ENCODE measurements around the gene PLA2G4E. TPM values are rescaled to one million over a fixed set of nuclear protein-coding genes. Genes with fewer than 3 reads are reported as not detected.

PLA2G4E gene
- total RNA-seq, 1 experiment from 2014 or later: not detected

GRCh38 chr15:41980654-41981323 is 40.1 kb downstream of the PLA2G4E start:
- POLR2A ChIA-PET (ENCODE audit: low non-redundant PET): no interaction called here
- Histone ChIP-seq H3K27ac (ENCODE audit: low read depth, low read length, poor library complexity, severe bottlenecking) (no peak overlapping the region), H3K36me3 (ENCODE audit: insufficient read depth, low read length, poor library complexity, severe bottlenecking) (no peaks in the 10 kb centered on the region), H3K27me3 (replicated peaks; ENCODE audit: insufficient read depth, low read depth, low read length, poor library complexity) (no peaks in the 10 kb centered on the region), H3K9me3 (ENCODE audit: low read depth, low read length, poor library complexity, severe bottlenecking) (no peaks in the 10 kb centered on the region), H3K4me3 (ENCODE audit: low read depth, low read length, poor library complexity, severe bottlenecking) (no peak overlapping the region), H3K4me1 (ENCODE audit: insufficient read depth, low read length, poor library complexity, severe bottlenecking) (no peaks in the 10 kb centered on the region)
- CTCF ChIA-PET: no interaction called here
- intact Hi-C loops (cut with micrococcal nuclease; ENCODE audit: unreplicated experiment): no loop called here
- TF ChIP-seq EZH2 (IDR thresholded peaks at IDR 0.05; ENCODE audit: borderline replicate concordance, low read depth, low read length, poor library complexity, severe bottlenecking): no peak
- TF ChIP-seq, protein P1, sequence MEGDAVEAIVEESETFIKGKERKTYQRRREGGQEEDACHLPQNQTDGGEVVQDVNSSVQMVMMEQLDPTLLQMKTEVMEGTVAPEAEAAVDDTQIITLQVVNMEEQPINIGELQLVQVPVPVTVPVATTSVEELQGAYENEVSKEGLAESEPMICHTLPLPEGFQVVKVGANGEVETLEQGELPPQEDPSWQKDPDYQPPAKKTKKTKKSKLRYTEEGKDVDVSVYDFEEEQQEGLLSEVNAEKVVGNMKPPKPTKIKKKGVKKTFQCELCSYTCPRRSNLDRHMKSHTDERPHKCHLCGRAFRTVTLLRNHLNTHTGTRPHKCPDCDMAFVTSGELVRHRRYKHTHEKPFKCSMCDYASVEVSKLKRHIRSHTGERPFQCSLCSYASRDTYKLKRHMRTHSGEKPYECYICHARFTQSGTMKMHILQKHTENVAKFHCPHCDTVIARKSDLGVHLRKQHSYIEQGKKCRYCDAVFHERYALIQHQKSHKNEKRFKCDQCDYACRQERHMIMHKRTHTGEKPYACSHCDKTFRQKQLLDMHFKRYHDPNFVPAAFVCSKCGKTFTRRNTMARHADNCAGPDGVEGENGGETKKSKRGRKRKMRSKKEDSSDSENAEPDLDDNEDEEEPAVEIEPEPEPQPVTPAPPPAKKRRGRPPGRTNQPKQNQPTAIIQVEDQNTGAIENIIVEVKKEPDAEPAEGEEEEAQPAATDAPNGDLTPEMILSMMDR (conservative IDR thresholded peaks at IDR 0.05; ENCODE audit: low read depth, low read length): no peak
- no TSS peak for BruUV-seq (replicated peaks)
- DNase-seq (ENCODE audit: low spot score): no peak

- no peak overlapping the region for H3K4me3 ChIP-seq (ENCODE audit: low read depth, low read length, poor library complexity, severe bottlenecking)
- no peaks in the 10 kb centered on the region for H3K36me3 ChIP-seq (ENCODE audit: insufficient read depth, low read length, poor library complexity, severe bottlenecking)
- TF ChIP-seq, protein P1 (conservative IDR thresholded peaks at IDR 0.05; ENCODE audit: low read depth, low read length): no peak
- TF ChIP-seq EZH2 (IDR thresholded peaks at IDR 0.05; ENCODE audit: borderline replicate concordance, low read depth, low read length, poor library complexity, severe bottlenecking): no peak
- DNase-seq (ENCODE audit: low spot score): no peak
- intact Hi-C loops (cut with micrococcal nuclease; ENCODE audit: unreplicated experiment): loop anchor here (10.0 kb wide), 1 partner anchor 495 kb away; no protein-coding TSS in a partner anchor
- H3K9me3 ChIP-seq (ENCODE audit: low read depth, low read length, poor library complexity, severe bottlenecking): no peaks in the 10 kb centered on the region
- ChIA-PET CTCF (no interaction called here), POLR2A (ENCODE audit: low non-redundant PET) (no interaction called here)
- H3K4me1 ChIP-seq (ENCODE audit: insufficient read depth, low read length, poor library complexity, severe bottlenecking): no peaks in the 10 kb centered on the region
- no peak overlapping the region for H3K27ac ChIP-seq (ENCODE audit: low read depth, low read length, poor library complexity, severe bottlenecking)
- no peaks in the 10 kb centered on the region for H3K27me3 ChIP-seq (replicated peaks; ENCODE audit: insufficient read depth, low read depth, low read length, poor library complexity)
- BruUV-seq (replicated peaks): no TSS peak
These were observed 41.2 kb downstream of the PLA2G4E start for GRCh38 chr15:41979493-41980266.

GRCh38 chr15:41978534-41978933 is 42.3 kb downstream of the PLA2G4E start:
- BruUV-seq (replicated peaks): no TSS peak
- Histone ChIP-seq H3K4me3 (ENCODE audit: low read depth, low read length, poor library complexity, severe bottlenecking) (no peak overlapping the region), H3K27ac (ENCODE audit: low read depth, low read length, poor library complexity, severe bottlenecking) (no peak overlapping the region), H3K9me3 (ENCODE audit: low read depth, low read length, poor library complexity, severe bottlenecking) (no peaks in the 10 kb centered on the region), H3K27me3 (replicated peaks; ENCODE audit: insufficient read depth, low read depth, low read length, poor library complexity) (no peaks in the 10 kb centered on the region), H3K4me1 (ENCODE audit: insufficient read depth, low read length, poor library complexity, severe bottlenecking) (no peaks in the 10 kb centered on the region), H3K36me3 (ENCODE audit: insufficient read depth, low read length, poor library complexity, severe bottlenecking) (no peaks in the 10 kb centered on the region)
- intact Hi-C loops (cut with micrococcal nuclease; ENCODE audit: unreplicated experiment): loop anchor here (10.0 kb wide), 1 partner anchor 496 kb away; no protein-coding TSS in a partner anchor
- TF ChIP-seq EZH2 (IDR thresholded peaks at IDR 0.05; ENCODE audit: borderline replicate concordance, low read depth, low read length, poor library complexity, severe bottlenecking): no peak
- TF ChIP-seq, protein P1 (conservative IDR thresholded peaks at IDR 0.05; ENCODE audit: low read depth, low read length): no peak
- ChIA-PET POLR2A (ENCODE audit: low non-redundant PET) (no interaction called here), CTCF (interaction anchor here (0.6 kb wide), 1 partner anchor 83 kb away, joined by 3 read pairs; no protein-coding TSS in a partner anchor)
- DNase-seq (ENCODE audit: low spot score): no peak
